HG03469 (cell line): ENCODE measurements around the gene ANKRD30A.
"Not testable (repeated sequence)": the region's sequence is repeated elsewhere in the genome, so short reads cannot be mapped to it uniquely, and the experiment has no call there.

ENCODE experiments used
- ATAC-seq: cut with Tn5 transposase; IDR thresholded peaks from one replicate; pipeline ENCODE4 v1.9.1; 2021; ENCODE audit warnings: mild to moderate bottlenecking, moderate library complexity, moderate number of reproducible peaks; ENCODE audit not compliant: unreplicated experiment

Gene ANKRD30A

GRCh38 chr10:37263304-37263703 is 137.9 kb downstream of the ANKRD30A start:
- ATAC-seq = no peak

DNA sequence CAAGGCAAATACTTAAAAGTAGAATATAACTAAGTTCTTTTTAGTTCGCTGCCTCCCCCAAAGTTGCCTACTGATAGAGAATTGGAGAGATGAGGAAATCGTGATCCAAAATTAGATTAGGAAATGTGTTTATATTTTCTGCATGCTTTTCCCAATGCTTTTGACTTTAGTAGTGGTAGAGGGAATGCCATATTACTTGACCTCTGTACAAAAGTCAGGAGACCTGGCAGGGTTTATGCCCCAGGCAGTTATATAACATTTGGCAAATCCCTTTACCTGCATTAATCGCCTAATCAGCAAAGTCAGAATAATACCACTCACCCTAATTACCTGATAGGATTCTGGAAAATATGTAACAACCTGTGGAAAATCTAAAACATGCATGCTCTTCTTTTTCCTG is 142.9 kb downstream of the ANKRD30A start:
- ATAC-seq = no peak

DNA sequence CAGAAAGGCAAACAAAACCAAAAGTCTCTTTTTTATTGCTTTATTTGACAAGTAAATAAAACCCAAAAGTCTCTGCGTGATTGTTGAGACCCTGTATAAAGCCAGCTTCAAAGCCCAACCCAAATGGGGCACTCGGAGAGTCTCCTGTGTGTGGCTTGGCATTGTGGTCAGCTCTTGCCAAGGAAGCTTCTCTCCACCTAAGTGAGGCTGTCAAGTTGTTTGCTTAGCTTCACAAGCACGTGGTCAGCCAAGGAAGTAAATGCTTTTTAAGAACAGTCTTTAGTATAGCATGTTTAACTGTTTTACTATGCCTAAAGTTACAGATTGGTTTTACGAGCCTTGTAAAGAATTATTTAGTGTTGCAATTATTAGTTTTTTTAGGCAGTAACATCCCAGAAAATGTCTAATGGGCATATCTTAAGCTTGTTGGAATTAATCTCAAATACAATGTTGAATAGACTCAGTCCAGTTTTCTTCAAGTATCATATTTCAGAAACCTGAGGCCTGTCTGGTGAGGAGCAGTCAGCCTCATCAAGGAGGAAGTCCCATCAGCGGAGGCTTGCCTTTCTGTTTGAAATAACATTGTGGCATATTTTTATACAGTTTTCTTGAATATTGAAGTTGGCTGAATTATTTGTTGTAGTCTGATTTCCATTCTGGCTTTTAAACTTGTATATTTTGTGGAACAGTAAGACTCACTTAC is 144.3 kb downstream of the ANKRD30A start:
- ATAC-seq = no peak

GRCh38 chr10:37275216-37275777 is 149.9 kb downstream of the ANKRD30A start:
- ATAC-seq = no peak

GRCh38 chr10:37285063-37285462 is 159.7 kb downstream of the ANKRD30A start:
- ATAC-seq = no peak

- ATAC-seq = no peak
Measured at GRCh38 chr10:37289833-37290464, 164.6 kb downstream of the ANKRD30A start.

DNA sequence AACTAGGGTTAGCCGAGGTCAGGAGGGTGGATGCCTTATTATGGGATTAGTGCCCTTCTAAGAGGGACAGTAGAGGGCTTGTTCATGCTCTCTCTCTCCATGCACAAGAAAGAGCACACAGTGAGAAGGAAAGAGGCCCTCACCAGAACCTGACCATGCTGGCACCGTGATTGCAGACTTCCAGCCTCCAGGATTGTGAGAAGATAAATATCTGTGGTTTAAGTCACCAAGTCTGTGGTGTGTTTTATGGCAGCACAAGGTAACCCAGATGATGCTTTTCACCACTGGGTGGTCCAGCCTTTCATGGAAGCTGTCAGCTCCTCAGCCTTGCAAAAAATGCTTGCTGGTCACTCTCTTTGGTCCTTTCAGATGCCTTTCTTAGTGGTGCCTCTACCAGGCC is 175.9 kb downstream of the ANKRD30A start:
- no peak for ATAC-seq

- no peak for ATAC-seq
Measured at GRCh38 chr10:37304036-37304435, 178.6 kb downstream of the ANKRD30A start.

- no peak for ATAC-seq
Measured at GRCh38 chr10:37314350-37314749, 189.0 kb downstream of the ANKRD30A start.

- no peak for ATAC-seq
Measured at GRCh38 chr10:37314862-37315261, 189.5 kb downstream of the ANKRD30A start.

DNA sequence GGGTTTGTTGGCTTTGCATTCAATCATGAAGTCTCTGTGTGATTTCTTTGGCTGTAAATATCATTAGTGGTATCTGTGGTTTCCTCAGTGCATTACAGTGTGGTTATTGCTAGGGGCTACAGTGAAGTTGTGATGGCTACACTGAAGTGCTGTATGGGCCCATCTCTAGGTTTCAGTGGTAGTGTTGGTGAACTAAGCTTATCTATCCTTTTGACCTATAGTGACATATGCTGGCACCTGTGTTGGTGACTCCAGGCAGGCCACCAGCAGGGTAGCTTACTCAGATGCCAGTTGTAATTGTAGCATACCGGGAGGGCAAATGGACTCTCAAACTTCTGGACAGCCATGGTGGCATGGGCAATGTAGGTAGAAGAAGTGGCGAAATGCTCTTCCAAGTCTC is 219.0 kb downstream of the ANKRD30A start:
- ATAC-seq = no peak

- no peak for ATAC-seq
Measured at GRCh38 chr10:37379991-37380390, 254.6 kb downstream of the ANKRD30A start.

DNA sequence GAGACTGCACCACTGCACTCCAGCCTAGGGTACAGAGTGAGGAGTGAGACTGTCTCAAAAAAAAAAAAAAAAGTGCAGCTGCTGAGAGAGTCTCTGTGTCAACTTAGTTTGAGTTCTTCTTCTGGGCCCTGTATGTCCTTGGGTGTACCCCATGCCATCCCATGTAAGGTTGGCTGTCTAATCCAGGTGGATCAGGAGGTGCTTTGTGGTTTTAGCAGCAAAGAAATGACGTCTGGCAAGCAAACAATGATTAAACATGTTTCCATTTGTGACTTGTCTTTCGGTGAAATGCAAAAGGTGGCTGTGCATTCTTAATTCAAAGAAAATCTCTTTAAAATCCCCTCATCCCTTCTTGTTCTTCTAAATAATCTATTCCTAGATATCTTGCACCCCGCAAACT is 255.9 kb downstream of the ANKRD30A start:
- no peak for ATAC-seq

DNA sequence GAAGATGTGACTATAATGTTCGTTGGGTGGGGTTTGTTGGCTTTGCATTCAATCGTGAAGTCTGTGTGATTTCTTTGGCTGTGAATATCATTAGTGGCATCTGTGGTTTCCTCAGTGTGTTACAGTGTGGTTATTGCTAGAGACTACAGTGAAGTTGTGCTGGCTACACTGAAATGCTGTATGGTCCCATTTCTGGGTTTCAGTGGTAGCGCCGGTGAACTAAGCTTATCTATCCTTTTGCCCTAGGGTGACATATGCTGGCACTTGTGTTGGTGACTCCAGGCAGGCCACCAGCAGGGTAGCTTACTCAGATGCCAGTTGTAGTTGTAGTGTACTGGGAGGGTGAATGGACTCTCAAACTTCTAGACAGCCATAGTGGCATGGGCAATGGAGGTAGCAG is 259.5 kb downstream of the ANKRD30A start:
- no peak for ATAC-seq

- ATAC-seq = no peak
Measured at GRCh38 chr10:37390926-37391325, 265.5 kb downstream of the ANKRD30A start.

- not testable (repeated sequence) for ATAC-seq
Measured at GRCh38 chr10:37400774-37401173, 275.4 kb downstream of the ANKRD30A start.

- no peak for ATAC-seq
Measured at GRCh38 chr10:37401225-37401624, 275.8 kb downstream of the ANKRD30A start.

DNA sequence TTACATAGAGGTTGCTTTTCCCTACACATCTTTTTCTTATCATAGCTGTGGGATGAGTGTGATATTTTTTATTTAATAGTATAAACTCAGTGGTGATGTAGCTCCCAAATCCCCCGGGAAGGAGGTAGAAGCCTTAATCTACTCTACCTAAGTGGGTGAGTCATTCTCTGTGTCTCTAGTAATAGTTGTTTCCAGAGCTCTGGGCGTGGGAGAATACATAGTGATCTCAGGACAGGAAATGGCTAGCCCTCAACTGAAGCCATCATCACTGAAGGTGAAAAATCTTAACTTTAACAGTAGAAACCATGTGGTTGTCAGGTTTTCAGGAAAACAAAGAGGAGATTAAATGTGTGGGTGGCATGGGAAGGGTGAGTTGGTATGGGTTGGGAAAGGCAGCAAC is 278.4 kb downstream of the ANKRD30A start:
- no peak for ATAC-seq
